GM18508 (cell line): Measurements from ENCODE around the gene GRIN3A.
A peak's percentile ranks its signal among the peaks of the same experiment; 100 is the strongest.
"Not testable (repeated sequence)": the region's sequence is repeated elsewhere in the genome, so short reads cannot be mapped to it uniquely, and the experiment has no call there.

Source experiments
- ATAC-seq: cut with Tn5 transposase; IDR thresholded peaks from one replicate; pipeline ENCODE4 v1.9.1; 2021; ENCODE audit warnings: moderate number of reproducible peaks; ENCODE audit not compliant: insufficient read depth, unreplicated experiment

The GRIN3A gene

GRCh38 chr9:101635473-101635872, 103.0 kb downstream of the GRIN3A start:
- ATAC-seq: no peak

- ATAC-seq: no peak
Observed at GRCh38 chr9:101634741-101635409, 103.6 kb downstream of the GRIN3A start.

GRCh38 chr9:101632611-101633010, 105.8 kb downstream of the GRIN3A start:
- ATAC-seq: no peak

GRCh38 chr9:101631892-101632291, 106.6 kb downstream of the GRIN3A start:
- ATAC-seq: no peak

- no peak for ATAC-seq
Observed at GRCh38 chr9:101629636-101630035, 108.8 kb downstream of the GRIN3A start.

- no peak for ATAC-seq
Observed at GRCh38 chr9:101628173-101628572, 110.3 kb downstream of the GRIN3A start.

GRCh38 chr9:101626295-101626694, 112.2 kb downstream of the GRIN3A start:
- ATAC-seq: no peak

- no peak for ATAC-seq
Observed at GRCh38 chr9:101625876-101626275, 112.6 kb downstream of the GRIN3A start.

- ATAC-seq: no peak
Observed at GRCh38 chr9:101620452-101620851, 118.0 kb downstream of the GRIN3A start.

GRCh38 chr9:101618698-101619097, 119.7 kb downstream of the GRIN3A start:
- ATAC-seq: peak; percentile 56

- ATAC-seq: no peak
Observed at GRCh38 chr9:101605547-101605946, 132.9 kb downstream of the GRIN3A start.

- no peak for ATAC-seq
Observed at GRCh38 chr9:101604296-101604695, 134.2 kb downstream of the GRIN3A start.

- ATAC-seq: no peak
Observed at GRCh38 chr9:101601904-101602765, 136.3 kb downstream of the GRIN3A start.

- no peak for ATAC-seq
Observed at GRCh38 chr9:101594796-101595195, 143.7 kb downstream of the GRIN3A start, which contains the start of gene PPP3R2. Gene PPP3R2 (minus strand): TSS chr9:101594969. CDS start chr9:101594921, 48 bp downstream.

- no peak for ATAC-seq
Observed at GRCh38 chr9:101593345-101593744, 145.1 kb downstream of the GRIN3A start.

GRCh38 chr9:101592788-101593187, 145.7 kb downstream of the GRIN3A start:
- ATAC-seq: no peak

- ATAC-seq: no peak
Observed at GRCh38 chr9:101591787-101592446, 146.5 kb downstream of the GRIN3A start.

GRCh38 chr9:101590901-101591300, 147.5 kb downstream of the GRIN3A start:
- no peak for ATAC-seq

GRCh38 chr9:101590074-101590473, 148.4 kb downstream of the GRIN3A start:
- ATAC-seq: not testable (repeated sequence)

- no peak for ATAC-seq
Observed at GRCh38 chr9:101587332-101588043, 151.0 kb downstream of the GRIN3A start.
